Activated T-helper 1 cell treated with anti-CD3 and anti-CD28 coated beads, Interleukin-2, amount 50 U/mL, for 16 hours (primary cell): ENCODE measurements around the gene FRMD6.
"Not testable (repeated sequence)": the region's sequence is repeated elsewhere in the genome, so short reads cannot be mapped to it uniquely, and the experiment has no call there.

ENCODE experiments used
- DNase-seq, 2 donors: peaks; one replicate each; pipeline ENCODE4 v3.0.0-alpha.2; 2020; ENCODE audit warnings: low read depth in 1 of 2, low spot score in 1 of 2

FRMD6 gene

GRCh38 chr14:51766586-51766985 lies 114.9 kb downstream of the FRMD6 start:
- DNase-seq, result not testable (repeated sequence)

GRCh38 chr14:51769261-51769660 lies 117.6 kb downstream of the FRMD6 start:
- DNase-seq, result not testable (repeated sequence)

GRCh38 chr14:51774209-51774608 lies 122.5 kb downstream of the FRMD6 start:
- DNase-seq, result no peak

GRCh38 chr14:51776102-51776894 lies 124.6 kb downstream of the FRMD6 start:
- no peak for DNase-seq

GRCh38 chr14:51780006-51780692 lies 128.4 kb downstream of the FRMD6 start:
- DNase-seq, result peak; percentile 39 to 44
